NT2/D1 (cell line): ENCODE results near the gene MUC4.

ENCODE experiments used
- SUZ12 ChIP-seq: IDR thresholded peaks from 2 replicates; pipeline ENCODE4 v1.6.1; 2011; ENCODE audit not compliant: insufficient read length, insufficient read depth; ENCODE audit errors: extremely low read depth
- YY1 ChIP-seq: IDR thresholded peaks from 2 replicates; pipeline ENCODE4 v1.6.1; 2011; ENCODE audit not compliant: insufficient read length, insufficient read depth
- ZNF274 ChIP-seq: IDR thresholded peaks from 2 replicates; pipeline ENCODE4 v1.6.1; 2011; ENCODE audit warnings: mild to moderate bottlenecking, low read depth, low read length

DNA sequence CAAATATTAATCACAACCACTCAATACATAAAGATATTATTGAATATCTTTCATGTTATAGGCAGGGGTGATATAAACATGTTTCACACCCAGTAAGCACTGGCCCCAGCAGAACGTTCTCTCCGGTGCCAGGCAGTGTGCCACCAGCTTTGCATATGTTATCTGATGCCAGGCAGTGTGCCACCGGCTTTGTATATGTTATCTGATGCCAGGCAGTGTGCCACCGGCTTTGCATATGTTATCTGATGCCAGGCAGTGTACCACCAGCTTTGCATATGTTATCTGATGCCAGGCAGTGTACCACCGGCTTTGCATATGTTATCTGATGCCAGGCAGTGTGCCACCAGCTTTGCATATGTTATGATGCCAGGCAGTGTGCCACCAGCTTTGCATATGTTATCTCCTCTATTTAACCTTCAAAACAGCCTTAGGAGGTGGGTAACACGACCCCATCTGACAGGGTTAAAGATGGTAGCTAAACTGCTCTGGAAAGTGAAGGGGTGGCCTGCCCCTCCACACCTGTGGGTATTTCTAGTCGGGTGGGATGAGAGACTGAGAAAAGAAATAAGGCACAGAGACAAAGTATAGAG is 84.0 kb downstream of the MUC4 start:
- TF ChIP-seq ZNF274 (no peak), YY1 (no peak), SUZ12 (no peak)
